Right lobe of liver (tissue), 6 donors: ENCODE results near the gene PCSK2. TPM values are rescaled to one million over a fixed set of nuclear protein-coding genes. Genes with fewer than 3 reads are reported as not detected.

Experiments
- ATAC-seq, 4 donors: fragments of 200-7000 bp; cut with Tn5 transposase; one replicate each; pipeline ENCODE4 v1.9.1; 2020; ENCODE audit warnings: mild to moderate bottlenecking in 4 of 4, moderate library complexity in 4 of 4
- DNase-seq, 3 donors: peaks; one replicate each; pipeline ENCODE4 v3.0.0-alpha.2; 2020
- H3K27ac ChIP-seq, 3 donors: fragments of 200-600 bp; one replicate each; pipeline ENCODE4 v1.8.0; 2022
- H3K27me3 ChIP-seq, 2 donors: fragments of 200-600 bp; one replicate each; pipeline ENCODE4 v1.8.0; 2022
- H3K36me3 ChIP-seq, 4 donors: fragments of 200-600 bp; sonication (generic) in 1 of 4; one replicate each; pipeline versions ENCODE4 v1.5.1 to v1.8.0; 2017 to 2022; ENCODE audit warnings: control low read depth in 1 of 4
- H3K4me1 ChIP-seq, 4 donors: fragments of 200-600 bp; sonication (generic) in 1 of 4; one replicate each; pipeline versions ENCODE4 v1.5.1 to v1.8.0; 2017 to 2022; ENCODE audit warnings: control low read depth in 1 of 4
- H3K4me3 ChIP-seq, 3 donors: fragments of 200-600 bp; one replicate each; pipeline ENCODE4 v1.8.0; 2022
- H3K9me3 ChIP-seq, 4 donors: fragments of 200-600 bp; sonication (generic) in 1 of 4; one replicate each; pipeline versions ENCODE4 v1.5.1 to v1.8.0; 2017 to 2022; ENCODE audit warnings: control low read depth in 1 of 4
- CTCF ChIP-seq, 4 donors: fragments of 200-600 bp in 3 of 4; fragments of 450-650 bp in 1 of 4; IDR thresholded peaks; one replicate each; pipeline versions ENCODE4 v1.5.1 to v1.8.0; 2016 to 2022; ENCODE audit warnings: antibody characterized with exemption in 4 of 4, mild to moderate bottlenecking in 2 of 4
- POLR2A ChIP-seq: fragments of 450-650 bp; IDR thresholded peaks from one replicate; pipeline ENCODE4 v1.6.1; 2017; ENCODE audit warnings: antibody characterized with exemption, mild to moderate bottlenecking
- WGBS: methylation state at CpG from one replicate; pipeline ENCODE4 v1.1.6; 2018; ENCODE audit warnings: low coverage, low lambda C conversion rate; ENCODE audit not compliant: insufficient coverage; ENCODE audit errors: missing lambda C conversion rate; 5-methylcytosine and 5-hydroxymethylcytosine counted together
- intact Hi-C, 2 donors: fragments of 100-400 bp; cut with DNase I; formaldehyde crosslinking; loops; one replicate each; pipeline versions ENCODE4 v1.11.2 to v1.14.1; 2022
- total RNA-seq, 6 experiments: library from RNA; depleted of rRNA in 2 of 6; stranded (reverse); fragments of >200 nt in 2 of 6; fragmentation: NEBNext Ultra II Directional in 3 of 6; extraction: Animal tissue kit (Norgen Biotek cat#: 25700) in 3 of 6; gene quantifications; one replicate each; pipeline versions ENCODE4 v1.1.0 to v1.2.4, GENCODE V29; 2016 to 2023
- donor health status: DM: no; HTN: yes; CAD: no.
- donor health status: DM: no; HTN: no; CAD: no.
- donor health status: DM: no; HTN: no; CAD: no.
- donor health status: DM: no; HTN: yes; CAD: no.
- donor health status: DM: no; HTN: yes; CAD: no.

Gene PCSK2
- total RNA-seq, 6 experiments from 2014 or later = 0.04 to 0.13 TPM; not detected in 4

GRCh38 chr20:17197041-17197440 is 29.8 kb upstream of the PCSK2 start:
- no peaks in the 10 kb centered on the region for H3K4me1 ChIP-seq
- H3K36me3 ChIP-seq = no peaks in the 10 kb centered on the region
- H3K27me3 ChIP-seq = no peaks in the 10 kb centered on the region
- H3K4me3 ChIP-seq = no peak overlapping the region
- H3K9me3 ChIP-seq = no peaks in the 10 kb centered on the region
- DNase-seq (no peak), ATAC-seq (no peak)
- H3K27ac ChIP-seq = no peak overlapping the region
- TF ChIP-seq CTCF (IDR thresholded peaks at IDR 0.05) = no peak
- no peak for TF ChIP-seq POLR2A
- intact Hi-C loops = no loop called here
- 25% methylated on average over 2 of the region's 2 CpGs for WGBS

GRCh38 chr20:17202030-17202429 is 24.8 kb upstream of the PCSK2 start:
- H3K27ac ChIP-seq = no peak overlapping the region
- no peak for TF ChIP-seq CTCF (IDR thresholded peaks at IDR 0.05)
- DNase-seq (no peak), ATAC-seq (no peak)
- H3K27me3 ChIP-seq = no peaks in the 10 kb centered on the region
- no peak overlapping the region for H3K4me3 ChIP-seq
- 38% methylated on average over 2 of the region's 2 CpGs for WGBS
- no peaks in the 10 kb centered on the region for H3K4me1 ChIP-seq
- intact Hi-C loops = no loop called here
- no peaks in the 10 kb centered on the region for H3K36me3 ChIP-seq
- H3K9me3 ChIP-seq = no peaks in the 10 kb centered on the region

- WGBS = 4% methylated on average over 7 of the region's 8 CpGs
- no peak overlapping the region for H3K27ac ChIP-seq
- ATAC-seq = no peak
- no peaks in the 10 kb centered on the region for H3K27me3 ChIP-seq
- TF ChIP-seq POLR2A (no peak), CTCF (IDR thresholded peaks at IDR 0.05) (no peak)
- intact Hi-C loops = no loop called here
- no peaks in the 10 kb centered on the region for H3K4me1 ChIP-seq
- H3K9me3 ChIP-seq = no peaks in the 10 kb centered on the region
- no peak for DNase-seq
- no peak overlapping the region for H3K4me3 ChIP-seq
- no peaks in the 10 kb centered on the region for H3K36me3 ChIP-seq
These were observed 24.2 kb upstream of the PCSK2 start for GRCh38 chr20:17202673-17203072.

- 41% methylated on average over 7 of the region's 7 CpGs for WGBS
- intact Hi-C loops = no loop called here
- no peaks in the 10 kb centered on the region for H3K4me1 ChIP-seq
- ATAC-seq (no peak), DNase-seq (no peak)
- H3K9me3 ChIP-seq = no peaks in the 10 kb centered on the region
- H3K27ac ChIP-seq = no peak overlapping the region
- no peaks in the 10 kb centered on the region for H3K36me3 ChIP-seq
- H3K4me3 ChIP-seq = no peak overlapping the region
- TF ChIP-seq POLR2A = no peak
- TF ChIP-seq CTCF (IDR thresholded peaks at IDR 0.05) = no peak
- H3K27me3 ChIP-seq = no peaks in the 10 kb centered on the region
These were observed 21.6 kb upstream of the PCSK2 start for GRCh38 chr20:17205084-17205813.
